Right lobe of liver (tissue), 4 donors: ENCODE results near the gene LYRM1.

Experiments
- CTCF ChIP-seq, 4 donors: fragments of 200-600 bp in 3 of 4; fragments of 450-650 bp in 1 of 4; IDR thresholded peaks; one replicate each; pipeline versions ENCODE4 v1.5.1 to v1.8.0; 2016 to 2022; ENCODE audit warnings: antibody characterized with exemption in 4 of 4, mild to moderate bottlenecking in 2 of 4
- POLR2A ChIP-seq: fragments of 450-650 bp; IDR thresholded peaks from one replicate; pipeline ENCODE4 v1.6.1; 2017; ENCODE audit warnings: antibody characterized with exemption, mild to moderate bottlenecking
- donor health status: DM: no; HTN: no; CAD: no.
- donor health status: DM: no; HTN: no; CAD: no.
- donor health status: DM: no; HTN: yes; CAD: no.

DNA sequence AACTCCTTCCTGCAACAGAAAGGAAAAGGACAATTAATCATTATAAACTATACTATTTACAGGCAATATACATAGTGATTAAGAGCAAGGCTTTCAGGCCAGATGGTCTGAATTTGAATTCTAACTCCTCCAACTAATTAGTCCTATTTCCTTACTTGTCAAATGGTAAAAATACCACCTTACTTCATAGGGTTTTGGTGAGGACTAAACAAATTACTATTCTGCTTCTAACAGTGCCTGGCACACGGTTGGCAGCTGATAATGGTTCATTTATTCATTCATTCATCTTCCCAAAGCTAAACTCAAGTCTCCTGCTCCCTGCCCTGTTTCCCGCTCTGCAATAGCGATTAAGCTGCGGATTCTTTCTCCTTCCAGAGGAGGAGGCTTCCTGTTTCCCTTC lies 40.2 kb upstream of the LYRM1 start:
- no peak for TF ChIP-seq CTCF (IDR thresholded peaks at IDR 0.05)
- TF ChIP-seq POLR2A = no peak
